ENCODE data around the gene LSR. TPM values are rescaled to one million over a fixed set of nuclear protein-coding genes. Genes with fewer than 3 reads are reported as not detected.

Gene LSR
- total RNA-seq, 1 donor = 0.54 TPM

GRCh38 chr19:35256566-35256965, 7.8 kb downstream of the LSR start:
- no peak for TF ChIP-seq CTCF (IDR thresholded peaks at IDR 0.05; ENCODE audit: insufficient read depth, low read length)
- no peak overlapping the region for H3K4me3 ChIP-seq (ENCODE audit: low read depth, low read length)

GRCh38 chr19:35257113-35257461, 8.3 kb downstream of the LSR start:
- no peak for TF ChIP-seq CTCF (IDR thresholded peaks at IDR 0.05; ENCODE audit: insufficient read depth, low read length)
- no peak for DNase-seq (ENCODE audit: low read depth)

More at GRCh38 chr19:35256566-35256965, 7.8 kb downstream of the LSR start:
- DNase-seq (ENCODE audit: low read depth) = no peak

GRCh38 chr19:35260694-35261304, 12.0 kb downstream of the LSR start:
- no peak for TF ChIP-seq CTCF (IDR thresholded peaks at IDR 0.05; ENCODE audit: insufficient read depth, low read length)
- no peak for DNase-seq (ENCODE audit: low read depth)
- no peak overlapping the region for H3K4me3 ChIP-seq (ENCODE audit: low read depth, low read length)

More at GRCh38 chr19:35257113-35257461, 8.3 kb downstream of the LSR start:
- H3K4me3 ChIP-seq (ENCODE audit: low read depth, low read length) = no peak overlapping the region

GRCh38 chr19:35261356-35262100, 12.7 kb downstream of the LSR start:
- DNase-seq (ENCODE audit: low read depth) = no peak
- no peak for TF ChIP-seq CTCF (IDR thresholded peaks at IDR 0.05; ENCODE audit: insufficient read depth, low read length)
- H3K4me3 ChIP-seq (ENCODE audit: low read depth, low read length) = no peak overlapping the region

GRCh38 chr19:35262101-35262761, 13.4 kb downstream of the LSR start:
- no peak overlapping the region for H3K4me3 ChIP-seq (ENCODE audit: low read depth, low read length)
- TF ChIP-seq CTCF (IDR thresholded peaks at IDR 0.05; ENCODE audit: insufficient read depth, low read length) = no peak
- DNase-seq (ENCODE audit: low read depth) = no peak

GRCh38 chr19:35264268-35265125, 15.7 kb downstream of the LSR start:
- TF ChIP-seq CTCF (IDR thresholded peaks at IDR 0.05; ENCODE audit: insufficient read depth, low read length) = no peak
- no peak overlapping the region for H3K4me3 ChIP-seq (ENCODE audit: low read depth, low read length)
- no peak for DNase-seq (ENCODE audit: low read depth)
